ENCODE measurements around the gene NSG2.
"Not testable (repeated sequence)": the region's sequence is repeated elsewhere in the genome, so short reads cannot be mapped to it uniquely, and the experiment has no call there.

NSG2 gene

DNA sequence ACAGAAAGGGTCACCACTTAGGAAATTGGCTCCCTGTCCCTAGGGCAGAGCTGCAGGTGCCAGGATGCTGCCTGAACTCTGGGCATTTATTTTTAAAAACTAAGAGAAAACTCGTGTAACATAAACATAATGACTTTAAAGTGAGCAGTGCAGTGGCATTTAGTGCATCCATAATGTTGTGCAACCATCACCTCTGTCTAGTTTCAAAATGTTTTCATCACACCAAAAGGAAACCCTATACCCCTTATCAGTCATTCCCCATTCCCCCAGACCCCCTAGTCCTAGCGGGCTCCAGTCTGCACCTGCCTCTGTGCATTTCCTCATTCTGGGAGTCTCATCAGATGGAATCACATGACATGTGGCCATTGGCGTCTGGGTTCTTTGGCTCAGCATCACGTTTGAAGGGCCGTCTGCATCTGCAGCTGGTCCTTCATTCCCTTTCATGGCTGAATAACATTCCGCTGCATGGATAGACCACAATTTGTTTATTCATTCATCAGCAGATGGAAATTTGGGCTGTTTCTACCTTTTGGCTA lies 55.8 kb downstream of the NSG2 start:
- no peak overlapping the region for H3K4me3 ChIP-seq (replicated peaks; ENCODE audit: low read depth, low read length)
- no peaks in the 10 kb centered on the region for H3K36me3 ChIP-seq (ENCODE audit: control insufficient read depth, insufficient read depth, low read length)
- DNase-seq (ENCODE audit: extremely low read depth, insufficient read length) = no peak
- TF ChIP-seq, protein P1, sequence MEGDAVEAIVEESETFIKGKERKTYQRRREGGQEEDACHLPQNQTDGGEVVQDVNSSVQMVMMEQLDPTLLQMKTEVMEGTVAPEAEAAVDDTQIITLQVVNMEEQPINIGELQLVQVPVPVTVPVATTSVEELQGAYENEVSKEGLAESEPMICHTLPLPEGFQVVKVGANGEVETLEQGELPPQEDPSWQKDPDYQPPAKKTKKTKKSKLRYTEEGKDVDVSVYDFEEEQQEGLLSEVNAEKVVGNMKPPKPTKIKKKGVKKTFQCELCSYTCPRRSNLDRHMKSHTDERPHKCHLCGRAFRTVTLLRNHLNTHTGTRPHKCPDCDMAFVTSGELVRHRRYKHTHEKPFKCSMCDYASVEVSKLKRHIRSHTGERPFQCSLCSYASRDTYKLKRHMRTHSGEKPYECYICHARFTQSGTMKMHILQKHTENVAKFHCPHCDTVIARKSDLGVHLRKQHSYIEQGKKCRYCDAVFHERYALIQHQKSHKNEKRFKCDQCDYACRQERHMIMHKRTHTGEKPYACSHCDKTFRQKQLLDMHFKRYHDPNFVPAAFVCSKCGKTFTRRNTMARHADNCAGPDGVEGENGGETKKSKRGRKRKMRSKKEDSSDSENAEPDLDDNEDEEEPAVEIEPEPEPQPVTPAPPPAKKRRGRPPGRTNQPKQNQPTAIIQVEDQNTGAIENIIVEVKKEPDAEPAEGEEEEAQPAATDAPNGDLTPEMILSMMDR (IDR thresholded peaks at IDR 0.05; ENCODE audit: insufficient read depth, low read length, poor library complexity, severe bottlenecking) = no peak
- H3K27me3 ChIP-seq (replicated peaks; ENCODE audit: control insufficient read depth, insufficient read depth, low read length) = peaks cover 2% of the 10 kb centered on the region

DNA sequence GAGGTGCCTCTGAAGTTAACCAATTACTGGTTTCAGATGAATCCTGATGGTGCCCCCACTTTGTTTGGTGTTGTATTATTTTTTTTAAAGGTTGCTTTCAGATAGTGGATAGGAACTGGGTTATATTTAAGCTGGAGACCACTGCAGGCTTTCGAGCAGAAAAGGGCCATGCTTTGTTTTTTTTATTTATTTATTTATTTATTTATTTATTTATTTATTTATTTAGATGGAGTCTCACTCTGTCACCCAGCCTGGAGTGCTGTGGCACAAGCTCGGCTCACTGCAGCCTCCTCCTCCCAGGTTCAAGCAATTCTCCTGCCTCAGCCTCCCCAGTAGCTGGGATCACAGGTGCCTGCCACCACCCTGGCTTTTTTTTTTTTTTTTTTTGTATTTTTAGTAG lies 57.1 kb downstream of the NSG2 start:
- H3K36me3 ChIP-seq (ENCODE audit: control insufficient read depth, insufficient read depth, low read length); DNase-seq (ENCODE audit: extremely low read depth, insufficient read length); H3K27me3 ChIP-seq (replicated peaks; ENCODE audit: control insufficient read depth, insufficient read depth, low read length); H3K4me3 ChIP-seq (replicated peaks; ENCODE audit: low read depth, low read length): not testable (repeated sequence)

DNA sequence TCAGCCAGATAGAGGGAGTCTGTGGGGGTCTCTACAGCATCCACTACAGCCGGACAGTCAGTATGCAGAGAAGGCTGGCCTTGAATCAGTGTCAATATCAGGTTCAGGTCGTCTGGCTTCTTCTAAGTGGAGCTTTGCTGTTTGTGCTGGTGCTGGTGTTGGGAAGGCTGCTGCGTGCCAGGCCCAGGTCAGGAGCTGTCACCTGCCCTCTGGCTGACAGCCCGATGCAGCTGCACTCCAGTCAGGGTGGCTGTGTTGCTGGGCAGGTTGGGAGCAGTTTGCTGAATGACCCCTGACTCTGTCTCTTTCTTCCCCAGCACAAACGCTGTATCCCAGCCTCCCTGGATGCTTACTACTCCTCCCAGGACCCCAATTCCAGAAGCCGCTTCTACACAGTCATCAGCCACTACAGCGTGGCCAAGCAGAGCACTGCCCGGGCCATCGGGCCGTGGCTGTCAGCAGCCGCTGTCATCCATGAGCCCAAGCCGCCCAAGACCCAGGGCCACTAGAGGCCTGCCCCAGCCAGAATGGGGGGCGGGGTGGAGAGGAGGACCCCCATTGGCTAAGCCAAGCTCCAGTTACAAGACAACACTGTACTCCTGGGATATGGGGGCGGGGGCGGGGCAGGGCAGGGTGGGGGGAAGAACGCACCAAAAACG lies 61.6 kb downstream of the NSG2 start:
- Histone ChIP-seq H3K27me3 (replicated peaks; ENCODE audit: control insufficient read depth, insufficient read depth, low read length) (no peaks in the 10 kb centered on the region; the same call in 1 of the 2 replicates), H3K36me3 (ENCODE audit: control insufficient read depth, insufficient read depth, low read length) (no peaks in the 10 kb centered on the region), H3K4me3 (replicated peaks; ENCODE audit: low read depth, low read length) (no peak overlapping the region)
- DNase-seq (ENCODE audit: extremely low read depth, insufficient read length) = no peak
- TF ChIP-seq, protein P1 (IDR thresholded peaks at IDR 0.05; ENCODE audit: insufficient read depth, low read length, poor library complexity, severe bottlenecking) = no peak

- TF ChIP-seq, protein P1 (IDR thresholded peaks at IDR 0.05; ENCODE audit: insufficient read depth, low read length, poor library complexity, severe bottlenecking) = no peak
- Histone ChIP-seq H3K27me3 (replicated peaks; ENCODE audit: control insufficient read depth, insufficient read depth, low read length) (no peaks in the 10 kb centered on the region; the same call in 1 of the 2 replicates), H3K36me3 (ENCODE audit: control insufficient read depth, insufficient read depth, low read length) (no peaks in the 10 kb centered on the region), H3K4me3 (replicated peaks; ENCODE audit: low read depth, low read length) (no peak overlapping the region)
- no peak for DNase-seq (ENCODE audit: extremely low read depth, insufficient read length)
Measured at GRCh38 chr5:174108745-174109144, 63.2 kb downstream of the NSG2 start.

- Histone ChIP-seq H3K27me3 (replicated peaks; ENCODE audit: control insufficient read depth, insufficient read depth, low read length) (no peaks in the 10 kb centered on the region; the same call in 1 of the 2 replicates), H3K36me3 (ENCODE audit: control insufficient read depth, insufficient read depth, low read length) (no peaks in the 10 kb centered on the region), H3K4me3 (replicated peaks; ENCODE audit: low read depth, low read length) (no peak overlapping the region)
- TF ChIP-seq, protein P1 (IDR thresholded peaks at IDR 0.05; ENCODE audit: insufficient read depth, low read length, poor library complexity, severe bottlenecking) = no peak
- DNase-seq (ENCODE audit: extremely low read depth, insufficient read length) = no peak
Measured at GRCh38 chr5:174109698-174110260, 64.3 kb downstream of the NSG2 start.

- TF ChIP-seq, protein P1 (IDR thresholded peaks at IDR 0.05; ENCODE audit: insufficient read depth, low read length, poor library complexity, severe bottlenecking) = no peak
- no peak for DNase-seq (ENCODE audit: extremely low read depth, insufficient read length)
- H3K27me3 ChIP-seq (replicated peaks; ENCODE audit: control insufficient read depth, insufficient read depth, low read length) = no peaks in the 10 kb centered on the region; the same call in 1 of the 2 replicates
- H3K4me3 ChIP-seq (replicated peaks; ENCODE audit: low read depth, low read length) = no peak overlapping the region
- no peaks in the 10 kb centered on the region for H3K36me3 ChIP-seq (ENCODE audit: control insufficient read depth, insufficient read depth, low read length)
Measured at GRCh38 chr5:174110310-174110709, 64.8 kb downstream of the NSG2 start.
